Keratinocyte (primary cell): Measurements from ENCODE around the gene STYX. TPM values are rescaled to one million over a fixed set of nuclear protein-coding genes. Genes with fewer than 3 reads are reported as not detected.
A peak's percentile ranks its signal among the peaks of the same experiment; 100 is the strongest.

ENCODE experiments used
- DNase-seq: peaks from one replicate; pipeline ENCODE4 v3.0.0-alpha.2; 2011; ENCODE audit warnings: low read depth, missing footprints, low spot score
- FAIRE-seq: peaks from 2 replicates; lab custom pipeline; 2011; peaks lifted over from hg19 to GRCh38; lab: Jason Lieb, UNC
- H2AFZ ChIP-seq: 2 replicates; pipeline ENCODE4 v1.6.0; 2012; ENCODE audit warnings: low read length, control low read depth, inconsistent platforms; ENCODE audit not compliant: control insufficient read depth
- H3K27ac ChIP-seq: 2 replicates; pipeline ENCODE4 v1.5.1; 2011; ENCODE audit warnings: low read length; ENCODE audit not compliant: control insufficient read depth, insufficient read depth
- H3K27me3 ChIP-seq: 3 replicates; pipeline ENCODE4 v1.6.0; 2011; ENCODE audit warnings: low read length; ENCODE audit not compliant: control insufficient read depth, insufficient read depth; ENCODE audit errors: extremely low read depth
- H3K36me3 ChIP-seq, 2 experiments: 2 replicates in 1 of 2; 3 replicates in 1 of 2; pipeline ENCODE4 v1.5.1; 2011; ENCODE audit warnings: low read length in 2 of 2, mild to moderate bottlenecking in 1 of 2; ENCODE audit not compliant: control insufficient read depth in 2 of 2, insufficient read depth in 2 of 2; ENCODE audit errors: extremely low read depth in 1 of 2
- H3K4me1 ChIP-seq: 3 replicates; pipeline ENCODE4 v1.5.1; 2011; ENCODE audit warnings: low read length; ENCODE audit not compliant: control insufficient read depth, insufficient read depth; ENCODE audit errors: extremely low read depth
- H3K4me2 ChIP-seq: 3 replicates; pipeline ENCODE4 v1.6.0; 2011; ENCODE audit warnings: low read depth, low read length; ENCODE audit not compliant: control insufficient read depth, insufficient read depth; ENCODE audit errors: extremely low read depth
- H3K4me3 ChIP-seq, 3 experiments: fragments of 200-600 bp in 1 of 3; sonication (generic) in 1 of 3; 2 replicates in 2 of 3; 3 replicates in 1 of 3; pipeline ENCODE4 v1.5.1; 2011 to 2016; ENCODE audit warnings: low read length in 3 of 3, mild to moderate bottlenecking in 3 of 3, control low read depth in 2 of 3, inconsistent platforms in 1 of 3, low read depth in 1 of 3, mixed read lengths in 1 of 3, mixed run types in 1 of 3, moderate library complexity in 1 of 3; ENCODE audit not compliant: control insufficient read depth in 2 of 3, insufficient read depth in 2 of 3; ENCODE audit errors: extremely low read depth in 1 of 3
- H3K79me2 ChIP-seq: 2 replicates; pipeline ENCODE4 v1.6.0; 2012; ENCODE audit warnings: low read length; ENCODE audit not compliant: control insufficient read depth, insufficient read depth
- H3K9ac ChIP-seq: 3 replicates; pipeline ENCODE4 v1.6.0; 2011; ENCODE audit warnings: low read length; ENCODE audit not compliant: control insufficient read depth, insufficient read depth; ENCODE audit errors: extremely low read depth
- H3K9me1 ChIP-seq: 3 replicates; pipeline ENCODE4 v1.6.0; 2011; ENCODE audit warnings: low read length; ENCODE audit not compliant: control insufficient read depth, insufficient read depth; ENCODE audit errors: extremely low read depth
- H3K9me3 ChIP-seq: 2 replicates; pipeline ENCODE4 v1.5.1; 2012; ENCODE audit warnings: low read depth, low read length; ENCODE audit not compliant: control insufficient read depth
- H4K20me1 ChIP-seq: 3 replicates; pipeline ENCODE4 v1.6.0; 2011; ENCODE audit warnings: low read length; ENCODE audit not compliant: control insufficient read depth, insufficient read depth; ENCODE audit errors: extremely low read depth
- EZH2 ChIP-seq: IDR thresholded peaks from one replicate; pipeline ENCODE4 v1.6.1; 2012; ENCODE audit warnings: inconsistent platforms, mild to moderate bottlenecking, low read length, moderate library complexity
- dilution Hi-C: fragments of 300-500 bp; cut with MboI; formaldehyde crosslinking; loops from one replicate; pipeline ENCODE4 v1.7.0; 2020; ENCODE audit warnings: low sequenced_read_pairs; ENCODE audit not compliant: extremely low pct_ligation_motif_present
- polyA plus RNA-seq, 5 experiments: library from polyadenylated mRNA; depleted of rRNA in 3 of 5; stranded (reverse) in 3 of 5; stranded (forward) in 1 of 5; unstranded in 1 of 5; fragments of >200 nt; gene quantifications; 1 replicate in 1 of 5; 2 replicates in 3 of 5; 3 replicates in 1 of 5; pipeline versions ENCODE4 v1.2.1 to v1.2.3, GENCODE V29; 2011 to 2012; ENCODE audit warnings: missing spikeins in 2 of 5, low read depth in 1 of 5, low replicate concordance in 1 of 5
- TF ChIP-seq, protein P1 (sequence below), 3 experiments: IDR thresholded peaks in 1 of 3; conservative IDR thresholded peaks in 1 of 3; optimal IDR thresholded peaks in 1 of 3; 2 replicates in 2 of 3; 3 replicates in 1 of 3; pipeline versions ENCODE3 to v1.5.1; 2011; ENCODE audit warnings: low read length in 3 of 3, mild to moderate bottlenecking in 3 of 3, moderate library complexity in 2 of 3, control low read depth in 1 of 3, inconsistent platforms in 1 of 3; ENCODE audit not compliant: insufficient read depth in 2 of 3; ENCODE audit errors: extremely low read depth in 1 of 3

Gene STYX
- polyA plus RNA-seq, 1 donor (not counting 4 experiments of a cell fraction or from before 2014, with no cell fraction given), result 13.2 TPM

DNA sequence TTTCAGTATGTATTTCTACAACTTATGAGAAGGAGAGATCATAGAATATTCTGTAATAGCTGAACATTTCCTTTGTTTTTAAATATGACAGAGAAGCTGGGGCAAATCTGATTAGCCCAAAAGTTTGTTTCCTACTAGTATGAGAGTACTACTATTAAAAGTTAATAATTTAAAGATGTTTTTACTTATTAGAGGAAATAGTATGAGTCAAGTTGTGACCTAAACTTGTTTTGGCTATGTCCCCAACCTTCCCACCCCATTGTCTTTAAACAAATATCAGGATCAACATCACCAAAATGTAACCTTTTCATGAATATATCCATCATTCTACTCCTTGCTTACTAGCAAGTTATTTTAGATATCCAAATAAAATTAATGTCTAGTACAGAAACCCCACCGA lies 50.9 kb downstream of the STYX start:
- Histone ChIP-seq H3K9me3 (no peaks in the 10 kb centered on the region), H3K79me2 (peaks cover 3% of the 10 kb centered on the region), H3K27me3 (no peaks in the 10 kb centered on the region), H2AFZ (no peak overlapping the region), H3K36me3 (peaks cover 3 to 5% of the 10 kb centered on the region in 2 experiments), H3K4me1 (no peaks in the 10 kb centered on the region), H3K4me3 (no peak overlapping the region), H3K9me1 (no peaks in the 10 kb centered on the region), H4K20me1 (no peaks in the 10 kb centered on the region), H3K27ac (no peak overlapping the region), H3K9ac (no peak overlapping the region), H3K4me2 (no peak overlapping the region)
- TF ChIP-seq, protein P1, sequence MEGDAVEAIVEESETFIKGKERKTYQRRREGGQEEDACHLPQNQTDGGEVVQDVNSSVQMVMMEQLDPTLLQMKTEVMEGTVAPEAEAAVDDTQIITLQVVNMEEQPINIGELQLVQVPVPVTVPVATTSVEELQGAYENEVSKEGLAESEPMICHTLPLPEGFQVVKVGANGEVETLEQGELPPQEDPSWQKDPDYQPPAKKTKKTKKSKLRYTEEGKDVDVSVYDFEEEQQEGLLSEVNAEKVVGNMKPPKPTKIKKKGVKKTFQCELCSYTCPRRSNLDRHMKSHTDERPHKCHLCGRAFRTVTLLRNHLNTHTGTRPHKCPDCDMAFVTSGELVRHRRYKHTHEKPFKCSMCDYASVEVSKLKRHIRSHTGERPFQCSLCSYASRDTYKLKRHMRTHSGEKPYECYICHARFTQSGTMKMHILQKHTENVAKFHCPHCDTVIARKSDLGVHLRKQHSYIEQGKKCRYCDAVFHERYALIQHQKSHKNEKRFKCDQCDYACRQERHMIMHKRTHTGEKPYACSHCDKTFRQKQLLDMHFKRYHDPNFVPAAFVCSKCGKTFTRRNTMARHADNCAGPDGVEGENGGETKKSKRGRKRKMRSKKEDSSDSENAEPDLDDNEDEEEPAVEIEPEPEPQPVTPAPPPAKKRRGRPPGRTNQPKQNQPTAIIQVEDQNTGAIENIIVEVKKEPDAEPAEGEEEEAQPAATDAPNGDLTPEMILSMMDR (optimal IDR thresholded peaks at IDR 0.05 in 1 of 3, IDR thresholded peaks at IDR 0.05 in 1 of 3, conservative IDR thresholded peaks at IDR 0.05 in 1 of 3; ENCODE audit: extremely low read depth in 1 of 3, insufficient read depth in 2 of 3, low read length in 3 of 3), result no peak
- TF ChIP-seq EZH2, result no peak
- no peak for FAIRE-seq
- DNase-seq, result no peak
- dilution Hi-C loops, result no loop called here

DNA sequence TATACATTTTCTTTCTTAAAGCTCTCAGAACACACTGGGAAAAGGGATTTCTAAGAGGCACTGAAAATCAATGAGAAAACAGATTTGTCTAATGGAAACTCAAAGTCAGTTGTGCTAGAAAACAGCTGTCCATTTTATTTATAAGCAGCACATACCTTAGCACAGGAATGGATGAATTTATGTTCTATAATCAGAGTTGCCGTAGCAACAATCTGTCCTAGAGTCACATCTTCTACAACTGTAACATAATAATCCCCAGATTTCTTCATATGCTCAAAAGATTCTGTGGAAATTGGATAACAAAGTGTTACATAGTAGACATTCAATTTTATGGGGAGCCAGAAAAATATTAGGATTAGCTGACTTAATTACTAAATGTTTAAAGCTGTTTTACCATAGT lies 51.7 kb downstream of the STYX start:
- Histone ChIP-seq H3K4me1 (no peaks in the 10 kb centered on the region), H3K27ac (no peak overlapping the region), H3K27me3 (no peaks in the 10 kb centered on the region), H3K9me3 (no peaks in the 10 kb centered on the region), H3K9ac (no peak overlapping the region), H3K4me2 (no peak overlapping the region), H3K9me1 (no peaks in the 10 kb centered on the region), H3K79me2 (peaks cover 6% of the 10 kb centered on the region), H3K36me3 (peaks cover 2 to 4% of the 10 kb centered on the region in 2 experiments), H4K20me1 (no peaks in the 10 kb centered on the region), H2AFZ (no peak overlapping the region), H3K4me3 (no peak overlapping the region)
- dilution Hi-C loops, result no loop called here
- DNase-seq, result no peak
- TF ChIP-seq, protein P1 (optimal IDR thresholded peaks at IDR 0.05 in 1 of 3, IDR thresholded peaks at IDR 0.05 in 1 of 3, conservative IDR thresholded peaks at IDR 0.05 in 1 of 3; ENCODE audit: extremely low read depth in 1 of 3, insufficient read depth in 2 of 3, low read length in 3 of 3), result no peak
- TF ChIP-seq EZH2, result no peak
- FAIRE-seq, result peak; percentile 43
